ENCODE measurements around the gene EMILIN1. TPM values are rescaled to one million over a fixed set of nuclear protein-coding genes. Genes with fewer than 3 reads are reported as not detected.

EMILIN1 gene
- total RNA-seq, 1 experiment from 2014 or later, result 0.19 TPM

DNA sequence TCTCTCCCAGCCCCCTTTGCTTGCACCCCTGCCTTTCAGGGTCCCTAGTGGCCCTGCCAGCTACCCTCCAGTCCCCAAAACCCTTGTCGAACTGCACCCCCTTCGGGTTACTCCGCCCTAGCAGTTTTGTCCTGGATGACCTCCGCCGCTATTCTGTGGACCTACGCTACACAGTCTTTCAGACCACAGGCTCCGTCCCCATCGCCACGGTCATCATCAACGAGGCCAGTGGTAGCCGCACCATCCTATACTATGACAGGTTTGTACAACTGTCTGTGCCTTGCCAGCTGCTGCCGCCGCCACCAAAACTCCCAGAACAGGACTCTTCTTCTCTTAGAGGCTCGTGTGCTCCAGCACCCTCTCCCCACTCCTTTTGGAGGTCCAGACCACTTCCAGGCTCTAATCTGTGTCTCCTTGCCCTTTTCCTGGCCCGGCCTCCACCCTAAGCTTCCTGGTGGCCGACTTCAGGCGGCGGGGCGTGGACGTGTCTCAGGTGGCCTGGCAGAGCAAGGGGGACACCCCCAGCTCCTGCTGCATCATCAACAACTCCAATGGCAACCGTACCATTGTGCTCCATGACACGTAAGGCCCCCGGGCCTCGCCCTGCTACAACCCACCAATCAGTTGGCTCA is 16.1 kb downstream of the EMILIN1 start:
- no peaks in the 10 kb centered on the region for H3K9me3 Mint-ChIP-seq (ENCODE audit: low read depth, unreplicated experiment)
- intact Hi-C loops (cut with micrococcal nuclease; ENCODE audit: unreplicated experiment), result no loop called here
- H3K36me3 Mint-ChIP-seq (ENCODE audit: insufficient read depth, unreplicated experiment), result no peaks in the 10 kb centered on the region

DNA sequence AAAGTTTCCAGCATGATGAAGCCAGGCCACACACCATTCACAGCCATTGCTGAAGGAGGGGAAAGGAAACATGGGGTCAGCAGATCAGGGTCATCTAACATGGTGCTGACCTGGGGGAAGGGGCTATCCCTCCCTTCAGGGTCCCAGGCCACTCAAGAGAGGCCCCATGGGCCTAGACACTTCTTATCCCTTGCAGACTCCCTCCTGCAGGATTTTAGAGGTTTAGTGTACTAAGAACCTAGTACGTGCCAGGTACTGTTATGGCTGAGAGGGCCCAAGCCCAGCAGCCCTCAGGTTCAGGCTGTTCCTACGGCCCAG is 17.0 kb downstream of the EMILIN1 start:
- no peak overlapping the region for H3K4me3 Mint-ChIP-seq (ENCODE audit: low read depth, unreplicated experiment)
- BruUV-seq (replicated peaks), result no TSS peak
- intact Hi-C loops (cut with micrococcal nuclease; ENCODE audit: unreplicated experiment), result no loop called here
- no peak overlapping the region for H3K27ac Mint-ChIP-seq (ENCODE audit: unreplicated experiment)
- CTCF ChIA-PET, result no interaction called here
- H3K36me3 Mint-ChIP-seq (ENCODE audit: insufficient read depth, unreplicated experiment), result no peaks in the 10 kb centered on the region
- H3K4me1 Mint-ChIP-seq (ENCODE audit: low read depth, unreplicated experiment), result peaks cover 12% of the 10 kb centered on the region
- H3K27me3 Mint-ChIP-seq (ENCODE audit: unreplicated experiment), result no peaks in the 10 kb centered on the region
- DNase-seq, result no peak
- TF ChIP-seq, protein P1, sequence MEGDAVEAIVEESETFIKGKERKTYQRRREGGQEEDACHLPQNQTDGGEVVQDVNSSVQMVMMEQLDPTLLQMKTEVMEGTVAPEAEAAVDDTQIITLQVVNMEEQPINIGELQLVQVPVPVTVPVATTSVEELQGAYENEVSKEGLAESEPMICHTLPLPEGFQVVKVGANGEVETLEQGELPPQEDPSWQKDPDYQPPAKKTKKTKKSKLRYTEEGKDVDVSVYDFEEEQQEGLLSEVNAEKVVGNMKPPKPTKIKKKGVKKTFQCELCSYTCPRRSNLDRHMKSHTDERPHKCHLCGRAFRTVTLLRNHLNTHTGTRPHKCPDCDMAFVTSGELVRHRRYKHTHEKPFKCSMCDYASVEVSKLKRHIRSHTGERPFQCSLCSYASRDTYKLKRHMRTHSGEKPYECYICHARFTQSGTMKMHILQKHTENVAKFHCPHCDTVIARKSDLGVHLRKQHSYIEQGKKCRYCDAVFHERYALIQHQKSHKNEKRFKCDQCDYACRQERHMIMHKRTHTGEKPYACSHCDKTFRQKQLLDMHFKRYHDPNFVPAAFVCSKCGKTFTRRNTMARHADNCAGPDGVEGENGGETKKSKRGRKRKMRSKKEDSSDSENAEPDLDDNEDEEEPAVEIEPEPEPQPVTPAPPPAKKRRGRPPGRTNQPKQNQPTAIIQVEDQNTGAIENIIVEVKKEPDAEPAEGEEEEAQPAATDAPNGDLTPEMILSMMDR (IDR thresholded peaks at IDR 0.05; ENCODE audit: unreplicated experiment), result no peak
- no peaks in the 10 kb centered on the region for H3K9me3 Mint-ChIP-seq (ENCODE audit: low read depth, unreplicated experiment)

More for the DNA sequence above, 16.1 kb downstream of the EMILIN1 start:
- TF ChIP-seq, protein P1 (IDR thresholded peaks at IDR 0.05; ENCODE audit: unreplicated experiment), result no peak
- no peaks in the 10 kb centered on the region for H3K27me3 Mint-ChIP-seq (ENCODE audit: unreplicated experiment)
- CTCF ChIA-PET, result interaction anchor here (0.9 kb wide), 1 partner anchor 13 kb away, joined by 3 read pairs; no protein-coding TSS in a partner anchor
- no peak for DNase-seq
- no TSS peak for BruUV-seq (replicated peaks)
- no peak overlapping the region for H3K4me3 Mint-ChIP-seq (ENCODE audit: low read depth, unreplicated experiment)
- no peak overlapping the region for H3K27ac Mint-ChIP-seq (ENCODE audit: unreplicated experiment)
- H3K4me1 Mint-ChIP-seq (ENCODE audit: low read depth, unreplicated experiment), result peaks cover 12% of the 10 kb centered on the region

DNA sequence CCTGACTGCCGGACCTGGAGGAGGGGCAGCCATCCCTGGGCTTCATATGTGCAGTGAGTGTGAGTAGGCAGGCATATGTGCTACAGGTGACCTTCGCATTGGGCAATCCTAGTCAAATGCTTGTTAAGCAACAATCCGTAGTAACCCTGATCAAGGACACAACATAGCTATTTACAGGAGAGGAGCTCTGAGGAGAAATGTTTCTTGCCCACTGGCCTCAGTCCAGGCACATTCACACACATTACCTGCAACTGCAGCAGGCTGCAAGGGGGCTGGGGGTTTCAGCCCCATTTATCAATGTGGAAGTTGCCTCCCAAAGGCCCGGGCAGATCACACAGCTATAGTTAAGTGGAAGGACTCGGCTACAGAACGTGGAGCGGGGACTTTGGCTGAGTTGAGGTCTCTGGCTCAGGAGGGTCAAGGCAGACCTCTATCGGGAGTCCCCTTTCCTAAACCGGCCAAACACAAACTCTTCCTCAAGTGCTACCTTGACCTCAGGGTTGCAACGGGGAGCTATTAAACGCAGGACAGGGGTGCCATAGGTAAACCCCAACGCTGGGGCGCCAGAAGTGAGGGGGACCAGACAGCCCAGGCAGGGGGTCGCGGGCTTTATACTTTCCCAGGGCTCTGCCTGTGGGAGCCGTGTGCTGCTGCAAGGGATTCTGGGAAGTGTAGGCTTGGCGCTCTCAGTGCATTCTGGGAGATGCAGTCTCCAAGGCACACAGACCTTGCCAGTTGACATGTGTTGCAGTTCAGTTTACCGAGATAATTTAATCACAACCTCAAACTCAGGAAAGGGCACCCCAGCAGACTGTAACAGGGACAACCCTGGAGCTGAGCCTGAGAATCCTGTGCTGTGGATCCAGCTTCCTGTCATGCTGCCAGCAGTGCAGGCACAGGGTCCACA is 17.6 kb downstream of the EMILIN1 start:
- no TSS peak for BruUV-seq (replicated peaks)
- no peaks in the 10 kb centered on the region for H3K36me3 Mint-ChIP-seq (ENCODE audit: insufficient read depth, unreplicated experiment)
- H3K27me3 Mint-ChIP-seq (ENCODE audit: unreplicated experiment), result no peaks in the 10 kb centered on the region
- CTCF ChIA-PET, result interaction anchor here (1.4 kb wide), 1 partner anchor 95 kb away, joined by 4 read pairs; no protein-coding TSS in a partner anchor
- no peak overlapping the region for H3K4me3 Mint-ChIP-seq (ENCODE audit: low read depth, unreplicated experiment)
- DNase-seq, result peak; percentile 49
- intact Hi-C loops (cut with micrococcal nuclease; ENCODE audit: unreplicated experiment), result no loop called here
- TF ChIP-seq, protein P1 (IDR thresholded peaks at IDR 0.05; ENCODE audit: unreplicated experiment), result no peak
- no peaks in the 10 kb centered on the region for H3K9me3 Mint-ChIP-seq (ENCODE audit: low read depth, unreplicated experiment)
- peaks cover 12% of the 10 kb centered on the region for H3K4me1 Mint-ChIP-seq (ENCODE audit: low read depth, unreplicated experiment)
- no peak overlapping the region for H3K27ac Mint-ChIP-seq (ENCODE audit: unreplicated experiment)

DNA sequence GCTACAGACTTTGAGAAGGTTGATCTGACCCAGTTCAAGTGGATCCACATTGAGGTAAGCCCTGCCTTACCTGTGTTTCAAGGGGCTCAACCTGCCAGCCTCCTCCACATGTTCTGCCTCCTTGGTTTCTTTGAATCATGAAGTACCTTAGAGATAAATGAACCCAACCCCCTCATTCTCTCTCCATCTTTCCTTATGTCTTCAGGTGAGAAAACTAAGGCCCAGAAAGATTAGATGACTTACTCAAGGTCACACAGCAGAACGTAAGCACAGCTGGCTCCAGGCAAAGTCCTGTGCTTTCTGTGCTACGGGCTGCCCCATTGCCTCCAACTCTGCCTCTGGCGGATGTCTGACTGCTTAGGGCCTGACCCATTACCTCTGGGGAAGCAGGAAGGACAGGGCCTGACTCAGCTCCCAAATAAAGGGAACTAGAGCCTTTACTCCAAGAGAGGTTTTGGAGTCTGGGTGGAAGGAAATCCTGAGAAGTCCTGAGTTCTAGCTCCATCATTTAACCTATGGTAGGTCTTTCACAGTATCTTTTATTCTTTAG is 18.4 kb downstream of the EMILIN1 start:
- no peak overlapping the region for H3K27ac Mint-ChIP-seq (ENCODE audit: unreplicated experiment)
- H3K27me3 Mint-ChIP-seq (ENCODE audit: unreplicated experiment), result no peaks in the 10 kb centered on the region
- H3K4me1 Mint-ChIP-seq (ENCODE audit: low read depth, unreplicated experiment), result peaks cover 12% of the 10 kb centered on the region
- intact Hi-C loops (cut with micrococcal nuclease; ENCODE audit: unreplicated experiment), result no loop called here
- CTCF ChIA-PET, result interaction anchor here (0.7 to 1.8 kb wide), 4 partner anchors 13 to 916 kb away, joined by 3 to 6 read pairs (median 4); no protein-coding TSS in a partner anchor
- no peak overlapping the region for H3K4me3 Mint-ChIP-seq (ENCODE audit: low read depth, unreplicated experiment)
- no peaks in the 10 kb centered on the region for H3K9me3 Mint-ChIP-seq (ENCODE audit: low read depth, unreplicated experiment)
- no peak for DNase-seq
- no TSS peak for BruUV-seq (replicated peaks)
- TF ChIP-seq, protein P1 (IDR thresholded peaks at IDR 0.05; ENCODE audit: unreplicated experiment), result no peak
- no peaks in the 10 kb centered on the region for H3K36me3 Mint-ChIP-seq (ENCODE audit: insufficient read depth, unreplicated experiment)
